K562 (cell line): ENCODE results near the gene RTCB.

Experiments used
- BHLHE40 ChIP-seq: IDR thresholded peaks from 2 replicates; pipeline ENCODE4 v1.6.1; 2011; ENCODE audit warnings: low read length, improper control_type of control experiment
- CBX3 ChIP-seq, 2 experiments: IDR thresholded peaks; 1 replicate in 1 of 2; 2 replicates in 1 of 2; pipeline ENCODE4 v1.6.1; 2012; ENCODE audit warnings: inconsistent platforms in 2 of 2, low read length in 2 of 2, borderline replicate concordance in 1 of 2, control low read depth in 1 of 2
- CTCF ChIP-seq, 3 experiments: IDR thresholded peaks in 2 of 3; conservative IDR thresholded peaks in 1 of 3; 2 replicates each; pipeline ENCODE4 v1.5.1; 2011 to 2012; ENCODE audit warnings: low read length in 3 of 3, mild to moderate bottlenecking in 3 of 3, control low read depth in 2 of 3, improper control_type of control experiment in 1 of 3, inconsistent platforms in 1 of 3, low read depth in 1 of 3, mixed read lengths in 1 of 3, moderate library complexity in 1 of 3; ENCODE audit not compliant: insufficient read depth in 2 of 3
- EZH2 ChIP-seq: IDR thresholded peaks from 2 replicates; pipeline ENCODE4 v1.6.1; 2012; ENCODE audit warnings: low read depth, mild to moderate bottlenecking, inconsistent platforms, low read length, borderline replicate concordance
- NR2C2 ChIP-seq, 2 experiments: fragments of 200-800 bp in 1 of 2; sonication (Bioruptor generic) in 1 of 2; sonication (generic) in 1 of 2; formaldehyde crosslinking in 1 of 2; IDR thresholded peaks; 2 replicates each; pipeline versions ENCODE4 v1.6.1 to v1.8.0; 2016 to 2022; ENCODE audit warnings: mild to moderate bottlenecking in 1 of 2, missing compliant biosample characterization in 1 of 2, missing genetic modification characterization in 1 of 2, missing genetic modification reagents in 1 of 2
- POLR2A ChIP-seq: fragments of 450-650 bp; conservative IDR thresholded peaks from 2 replicates; pipeline ENCODE4 v1.6.1; 2016
- POLR2AphosphoS5 ChIP-seq: IDR thresholded peaks from 2 replicates; pipeline ENCODE4 v1.6.1; 2011; ENCODE audit warnings: mild to moderate bottlenecking, low read depth, low read length, moderate library complexity; ENCODE audit not compliant: control insufficient read depth, insufficient read depth
- RB1 ChIP-seq: fragments of 450-650 bp; IDR thresholded peaks from 2 replicates; pipeline ENCODE4 v1.6.1; 2017; ENCODE audit warnings: low read depth, mild to moderate bottlenecking
- RCOR1 ChIP-seq, 2 experiments: IDR thresholded peaks; 2 replicates each; pipeline ENCODE4 v1.6.1; 2012; ENCODE audit warnings: low read depth in 2 of 2, low read length in 2 of 2, borderline replicate concordance in 1 of 2, improper control_type of control experiment in 1 of 2
- TCF7L2 ChIP-seq: fragments of 150-350 bp; IDR thresholded peaks from 2 replicates; pipeline ENCODE4 v1.6.1; 2016; ENCODE audit warnings: low read depth, mild to moderate bottlenecking, low read length, moderate library complexity
- USF1 ChIP-seq: sonication (generic); formaldehyde crosslinking; IDR thresholded peaks from 2 replicates; pipeline ENCODE4 v1.9.0; 2022; ENCODE audit warnings: mild to moderate bottlenecking, missing genetic modification reagents
- ZNF24 ChIP-seq: fragments of 450-650 bp; IDR thresholded peaks from 2 replicates; pipeline ENCODE4 v1.6.1; 2016
- ZNF780A ChIP-seq: fragments of 250-450 bp; sonication (Bioruptor Pico); IDR thresholded peaks from 2 replicates; pipeline ENCODE4 v1.5.0; 2021; ENCODE audit warnings: mild to moderate bottlenecking
- TF ChIP-seq, protein P1 (sequence below), 2 experiments: fragments of 450-650 bp in 1 of 2; sonication (generic) in 1 of 2; formaldehyde crosslinking in 1 of 2; IDR thresholded peaks; 2 replicates each; pipeline versions ENCODE4 v1.7.1 to v1.9.0; 2016 to 2022; ENCODE audit warnings: inconsistent platforms in 1 of 2, mild to moderate bottlenecking in 1 of 2, missing genetic modification reagents in 1 of 2

GRCh38 chr22:32378707-32379272 is 33.3 kb downstream of the RTCB start:
- TF ChIP-seq CBX3 (IDR thresholded peaks at IDR 0.05; ENCODE audit: borderline replicate concordance in 1 of 2, low read length in 2 of 2) (no peak), POLR2AphosphoS5 (no peak), RCOR1 (IDR thresholded peaks at IDR 0.05; ENCODE audit: borderline replicate concordance in 1 of 2, low read depth in 2 of 2, low read length in 2 of 2) (peak in 1 of 2 experiments; percentile 59; a peak in 1 of 4 replicates), ZNF780A (CRISPR knock-in tag) (no peak), NR2C2 (CRISPR knock-in tag; IDR thresholded peaks at IDR 0.05) (no peak), NR2C2 (tag; IDR thresholded peaks at IDR 0.05) (no peak), USF1 (no peak), POLR2A (no peak), RB1 (no peak), BHLHE40 (no peak), TCF7L2 (no peak), CTCF (IDR thresholded peaks at IDR 0.05 in 2 of 3, conservative IDR thresholded peaks at IDR 0.05 in 1 of 3; ENCODE audit: insufficient read depth in 2 of 3, low read depth in 1 of 3, low read length in 3 of 3) (peak; percentile 91 to 99 (median 99)), EZH2 (no peak), ZNF24 (no peak)
- TF ChIP-seq, protein P1, sequence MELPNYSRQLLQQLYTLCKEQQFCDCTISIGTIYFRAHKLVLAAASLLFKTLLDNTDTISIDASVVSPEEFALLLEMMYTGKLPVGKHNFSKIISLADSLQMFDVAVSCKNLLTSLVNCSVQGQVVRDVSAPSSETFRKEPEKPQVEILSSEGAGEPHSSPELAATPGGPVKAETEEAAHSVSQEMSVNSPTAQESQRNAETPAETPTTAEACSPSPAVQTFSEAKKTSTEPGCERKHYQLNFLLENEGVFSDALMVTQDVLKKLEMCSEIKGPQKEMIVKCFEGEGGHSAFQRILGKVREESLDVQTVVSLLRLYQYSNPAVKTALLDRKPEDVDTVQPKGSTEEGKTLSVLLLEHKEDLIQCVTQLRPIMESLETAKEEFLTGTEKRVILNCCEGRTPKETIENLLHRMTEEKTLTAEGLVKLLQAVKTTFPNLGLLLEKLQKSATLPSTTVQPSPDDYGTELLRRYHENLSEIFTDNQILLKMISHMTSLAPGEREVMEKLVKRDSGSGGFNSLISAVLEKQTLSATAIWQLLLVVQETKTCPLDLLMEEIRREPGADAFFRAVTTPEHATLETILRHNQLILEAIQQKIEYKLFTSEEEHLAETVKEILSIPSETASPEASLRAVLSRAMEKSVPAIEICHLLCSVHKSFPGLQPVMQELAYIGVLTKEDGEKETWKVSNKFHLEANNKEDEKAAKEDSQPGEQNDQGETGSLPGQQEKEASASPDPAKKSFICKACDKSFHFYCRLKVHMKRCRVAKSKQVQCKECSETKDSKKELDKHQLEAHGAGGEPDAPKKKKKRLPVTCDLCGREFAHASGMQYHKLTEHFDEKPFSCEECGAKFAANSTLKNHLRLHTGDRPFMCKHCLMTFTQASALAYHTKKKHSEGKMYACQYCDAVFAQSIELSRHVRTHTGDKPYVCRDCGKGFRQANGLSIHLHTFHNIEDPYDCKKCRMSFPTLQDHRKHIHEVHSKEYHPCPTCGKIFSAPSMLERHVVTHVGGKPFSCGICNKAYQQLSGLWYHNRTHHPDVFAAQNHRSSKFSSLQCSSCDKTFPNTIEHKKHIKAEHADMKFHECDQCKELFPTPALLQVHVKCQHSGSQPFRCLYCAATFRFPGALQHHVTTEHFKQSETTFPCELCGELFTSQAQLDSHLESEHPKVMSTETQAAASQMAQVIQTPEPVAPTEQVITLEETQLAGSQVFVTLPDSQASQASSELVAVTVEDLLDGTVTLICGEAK (IDR thresholded peaks at IDR 0.05) = no peak
- TF ChIP-seq, protein P1 (CRISPR knock-in tag; IDR thresholded peaks at IDR 0.05) = no peak
